Measurements from ENCODE around the gene AP5S1.
"Not testable (repeated sequence)": the region's sequence is repeated elsewhere in the genome, so short reads cannot be mapped to it uniquely, and the experiment has no call there.

AP5S1 gene

DNA sequence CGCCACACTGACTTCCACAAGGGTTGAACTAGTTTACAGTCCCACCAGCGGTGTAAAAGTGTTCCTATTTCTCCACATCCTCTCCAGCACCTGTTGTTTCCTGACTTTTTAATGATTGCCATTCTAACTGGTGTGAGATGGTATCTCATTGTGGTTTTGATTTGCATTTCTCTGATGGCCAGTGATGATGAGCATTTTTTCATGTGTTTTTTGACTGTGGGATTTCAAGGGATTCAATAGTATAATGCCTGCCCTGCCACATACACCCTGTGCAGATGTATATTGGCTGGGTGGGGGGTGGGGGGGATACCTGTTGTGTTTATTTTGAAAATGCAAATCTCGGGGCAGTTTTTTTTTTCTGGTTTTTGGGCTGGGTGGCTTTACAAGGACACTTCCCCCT, 26.2 kb upstream of the AP5S1 start:
- not testable (repeated sequence) for DNase-seq (ENCODE audit: low read depth in 2 of 2)

DNA sequence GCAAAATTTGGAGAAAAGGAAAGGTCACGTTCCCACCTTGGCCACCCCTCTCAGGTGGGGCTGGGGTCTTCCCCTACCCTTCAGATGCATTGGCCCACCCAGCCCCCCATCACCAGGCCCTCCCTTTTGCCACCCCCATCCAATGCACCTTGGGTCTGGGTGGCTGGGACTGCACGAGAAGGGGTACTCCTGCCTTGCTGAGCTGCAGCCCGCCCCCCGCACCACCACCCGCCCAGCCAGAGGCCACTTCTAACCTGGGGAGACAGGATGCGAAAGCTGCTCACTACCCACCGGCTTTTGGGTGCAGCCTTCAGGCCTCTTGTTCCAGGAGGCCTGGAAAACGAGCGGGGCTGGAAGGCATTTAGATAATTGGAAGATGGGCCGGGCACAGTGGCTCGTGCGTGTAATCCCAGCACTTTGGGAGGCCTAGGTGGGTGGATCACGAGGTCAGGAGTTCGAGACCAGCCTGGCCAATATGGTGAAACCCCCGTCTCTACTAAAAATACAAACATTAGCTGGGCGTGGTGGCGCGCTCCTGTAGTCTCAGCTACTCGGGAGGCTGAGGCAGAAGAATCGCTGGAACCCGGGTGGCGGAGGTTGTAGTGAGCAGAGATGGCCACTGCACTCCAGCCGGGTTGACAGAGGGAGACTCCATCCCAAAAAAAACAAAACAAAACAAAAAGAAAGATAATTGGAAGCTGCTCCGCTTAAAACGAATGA, 25.5 kb upstream of the AP5S1 start:
- DNase-seq (ENCODE audit: low read depth in 2 of 2), result no peak

DNA sequence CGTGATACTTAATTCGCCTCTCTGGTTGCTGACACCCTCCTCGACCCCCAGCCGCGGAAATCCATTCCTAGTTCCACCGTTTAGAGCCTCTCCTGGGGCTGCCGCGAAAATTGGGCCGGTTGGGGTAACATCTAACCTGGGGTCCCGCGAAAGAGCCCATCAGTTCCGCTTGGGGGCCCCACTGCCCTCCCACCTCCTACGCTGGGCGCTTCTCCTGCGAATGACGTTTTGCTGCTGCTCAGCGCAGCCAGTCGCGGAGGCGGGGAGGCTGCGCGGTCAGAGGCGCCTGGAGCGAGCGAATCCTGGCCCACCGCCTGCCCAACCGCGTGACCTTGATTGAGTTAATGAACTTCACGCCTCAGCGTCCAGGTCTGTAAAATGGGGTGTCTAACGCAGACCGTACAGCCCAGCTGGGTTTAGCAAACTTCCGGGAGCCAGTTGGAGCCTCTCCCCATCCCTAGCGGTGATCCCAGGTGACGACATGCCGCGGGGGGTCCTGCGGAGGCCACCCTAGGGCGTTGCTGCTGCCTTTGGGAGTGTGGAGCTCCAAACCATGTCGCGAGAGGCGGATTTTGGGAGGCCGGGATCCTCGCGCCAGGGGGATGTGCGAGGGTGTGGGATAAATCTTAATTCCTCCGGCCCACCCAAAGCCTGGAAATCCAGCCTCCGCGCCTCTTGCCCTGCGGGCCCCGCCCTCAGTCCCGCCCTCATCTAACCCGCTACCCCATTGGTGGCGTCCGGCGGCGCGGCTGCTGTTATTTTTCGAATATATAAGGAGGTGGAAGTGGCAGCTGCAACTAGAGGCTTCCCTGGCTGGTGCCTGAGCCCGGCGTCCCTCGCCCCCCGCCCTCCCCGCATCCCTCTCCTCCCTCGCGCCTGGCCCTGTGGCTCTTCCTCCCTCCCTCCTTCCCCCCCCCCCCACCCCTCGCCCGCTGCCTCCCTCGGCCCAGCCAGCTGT, 24.6 kb upstream of the AP5S1 start, which contains the start of gene CDC25B:
CDC25B (plus strand) TSS at position 800 of the 958 bp plus-strand sequence. CDS start 222 bp downstream, outside the sequence.
- DNase-seq (ENCODE audit: low read depth in 2 of 2), result peak; percentile 72 to 81

DNA sequence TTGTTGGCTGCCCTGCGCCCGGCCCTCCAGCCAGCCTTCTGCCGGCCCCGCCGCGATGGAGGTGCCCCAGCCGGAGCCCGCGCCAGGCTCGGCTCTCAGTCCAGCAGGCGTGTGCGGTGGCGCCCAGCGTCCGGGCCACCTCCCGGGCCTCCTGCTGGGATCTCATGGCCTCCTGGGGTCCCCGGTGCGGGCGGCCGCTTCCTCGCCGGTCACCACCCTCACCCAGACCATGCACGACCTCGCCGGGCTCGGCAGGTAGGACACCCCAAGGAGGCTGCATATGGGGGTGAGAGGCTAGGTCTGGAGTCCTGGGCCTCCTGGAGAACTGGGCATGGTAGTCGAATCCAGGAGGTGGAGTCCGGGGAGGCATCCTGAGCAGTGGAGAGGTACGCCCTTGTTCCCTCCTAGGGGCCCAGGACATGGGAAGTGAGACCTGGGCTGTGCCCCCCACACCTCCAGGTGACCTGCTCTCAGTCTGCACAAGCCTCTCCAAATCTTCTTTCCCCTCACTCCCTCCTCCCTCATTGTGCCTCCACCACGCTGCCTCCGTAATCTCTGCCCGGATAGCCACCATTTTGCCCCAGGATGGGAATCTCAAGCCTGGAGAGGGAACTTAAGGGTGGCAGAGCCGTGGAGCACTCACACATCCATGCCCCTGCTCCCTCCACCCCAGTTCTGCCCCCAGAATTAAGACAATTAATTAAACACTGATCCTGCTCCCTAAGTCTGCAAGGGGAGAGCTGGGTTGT, 23.7 kb upstream of the AP5S1 start:
- no peak for DNase-seq (ENCODE audit: low read depth in 2 of 2)

DNA sequence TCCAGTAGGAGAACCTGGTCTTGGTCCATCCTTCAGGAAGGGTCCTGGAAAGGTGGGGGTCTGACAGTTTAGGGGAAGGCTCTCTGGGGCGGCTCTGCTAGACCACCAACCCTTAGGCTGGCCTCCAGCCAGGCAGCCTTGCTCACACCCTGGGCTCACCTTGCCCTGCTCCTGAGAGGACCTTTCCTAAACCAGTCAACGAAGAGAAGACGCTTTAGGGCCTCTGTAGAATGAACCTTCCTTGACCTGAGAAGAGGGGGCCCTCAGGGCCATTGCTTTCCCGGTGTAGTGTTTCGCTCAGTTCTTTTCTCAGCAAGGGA, 23.2 kb upstream of the AP5S1 start:
- no peak for DNase-seq (ENCODE audit: low read depth in 2 of 2)

DNA sequence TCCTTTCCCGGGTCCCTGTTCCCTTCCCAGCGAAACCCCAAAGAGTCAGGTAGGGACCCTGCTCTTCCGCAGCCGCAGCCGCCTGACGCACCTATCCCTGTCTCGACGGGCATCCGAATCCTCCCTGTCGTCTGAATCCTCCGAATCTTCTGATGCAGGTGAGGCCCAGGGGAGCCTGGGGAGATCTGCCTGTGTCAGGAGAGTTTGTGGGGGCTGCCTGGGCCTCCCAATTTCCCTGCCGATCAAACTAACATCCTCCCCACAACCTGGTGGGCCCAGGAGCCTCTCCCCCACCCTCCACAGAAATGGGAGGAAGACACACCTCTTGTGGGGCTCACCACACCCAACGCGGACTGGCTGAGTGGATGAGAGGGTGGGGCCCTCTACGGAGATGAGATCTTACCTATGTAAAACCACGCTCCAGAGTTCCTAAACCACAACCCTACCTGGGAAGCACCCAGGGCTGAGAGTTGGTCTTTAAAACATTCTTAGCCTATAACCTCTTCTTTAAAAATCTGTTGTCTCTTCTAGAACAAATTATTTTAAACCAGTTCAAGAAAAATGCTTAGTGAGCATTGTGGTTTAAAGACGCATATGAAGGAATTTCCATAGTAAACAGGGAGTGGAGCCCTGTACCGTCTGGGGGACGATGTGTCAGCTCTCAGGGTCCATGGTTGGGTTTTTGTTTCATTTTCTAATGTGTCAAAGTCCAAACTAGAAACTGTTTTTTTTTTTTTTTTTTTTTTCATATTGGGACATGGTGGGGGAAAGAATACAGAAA, 22.6 kb upstream of the AP5S1 start:
- DNase-seq (ENCODE audit: low read depth in 2 of 2), result no peak

DNA sequence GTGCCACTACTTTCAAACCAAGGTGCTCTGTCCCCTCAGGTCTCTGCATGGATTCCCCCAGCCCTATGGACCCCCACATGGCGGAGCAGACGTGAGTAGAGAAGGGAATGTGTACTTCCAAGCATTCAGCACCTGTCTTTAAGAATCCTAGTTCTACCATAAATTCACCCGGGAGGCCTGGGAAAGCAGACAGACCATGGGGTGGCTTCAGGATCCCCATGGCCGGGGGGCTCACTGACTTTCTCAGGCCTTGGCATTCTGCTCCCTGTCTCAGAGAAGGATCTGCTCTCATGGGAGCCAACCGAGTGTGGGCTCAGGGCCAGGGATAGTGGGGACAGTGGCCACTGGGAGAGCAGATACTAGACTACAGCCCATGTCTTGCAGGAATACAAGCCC, 22.0 kb upstream of the AP5S1 start:
- DNase-seq (ENCODE audit: low read depth in 2 of 2), result no peak

DNA sequence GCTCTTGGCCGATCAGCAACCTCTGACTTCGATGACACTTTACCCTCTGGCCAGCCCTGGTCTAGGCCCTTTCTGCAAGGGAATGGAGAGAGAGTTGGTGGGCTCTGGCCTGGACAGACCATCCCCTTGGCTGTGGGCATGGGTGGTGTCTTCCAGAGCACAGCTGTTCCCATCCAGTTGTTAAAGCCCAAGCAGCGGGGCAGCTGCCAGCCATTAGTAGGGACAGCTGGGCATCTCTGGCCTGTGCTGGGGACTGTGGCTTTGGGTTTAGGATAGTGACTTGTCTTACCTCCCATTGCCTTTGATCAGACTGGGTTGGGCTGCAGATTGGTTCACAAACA, 21.5 kb upstream of the AP5S1 start:
- no peak for DNase-seq (ENCODE audit: low read depth in 2 of 2)

DNA sequence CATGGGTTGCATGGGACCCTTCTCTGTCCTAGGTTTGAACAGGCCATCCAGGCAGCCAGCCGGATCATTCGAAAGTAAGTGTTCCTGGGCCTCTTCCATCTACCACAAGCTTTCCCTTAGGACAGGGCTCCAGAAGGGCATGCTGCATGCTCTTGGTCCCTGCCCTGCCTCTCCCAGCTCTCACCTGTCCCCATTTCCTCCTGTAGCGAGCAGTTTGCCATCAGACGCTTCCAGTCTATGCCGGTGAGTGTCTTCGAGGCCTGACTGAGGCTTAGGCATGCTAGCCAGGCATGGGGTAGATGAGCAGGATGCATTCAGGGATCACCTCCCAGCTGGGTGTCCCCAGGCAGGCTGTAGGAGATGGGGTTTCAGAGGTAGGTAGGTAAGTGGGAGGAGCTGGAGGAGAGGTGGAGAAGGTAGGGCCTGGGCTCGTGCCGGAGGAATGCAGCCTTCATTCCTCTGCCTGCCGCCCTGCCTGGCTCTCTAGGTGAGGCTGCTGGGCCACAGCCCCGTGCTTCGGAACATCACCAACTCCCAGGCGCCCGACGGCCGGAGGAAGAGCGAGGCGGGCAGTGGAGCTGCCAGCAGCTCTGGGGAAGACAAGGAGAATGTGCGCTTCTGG, 20.0 kb upstream of the AP5S1 start:
- no peak for DNase-seq (ENCODE audit: low read depth in 2 of 2)

DNA sequence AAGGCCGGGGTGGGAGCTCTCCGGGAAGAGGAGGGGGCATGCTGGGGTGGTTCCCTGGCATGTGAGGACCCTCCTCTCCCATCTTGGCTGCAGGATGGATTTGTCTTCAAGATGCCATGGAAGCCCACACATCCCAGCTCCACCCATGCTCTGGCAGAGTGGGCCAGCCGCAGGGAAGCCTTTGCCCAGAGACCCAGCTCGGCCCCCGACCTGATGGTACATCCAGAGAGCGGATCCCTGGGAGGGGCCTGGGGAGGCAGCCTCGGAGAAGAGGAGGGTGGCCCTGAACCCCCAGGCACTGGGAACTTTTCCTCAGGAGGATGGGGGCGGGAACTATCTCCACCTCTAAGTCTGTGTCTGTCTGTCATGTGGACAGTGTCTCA, 19.5 kb upstream of the AP5S1 start:
- DNase-seq (ENCODE audit: low read depth in 2 of 2), result no peak

DNA sequence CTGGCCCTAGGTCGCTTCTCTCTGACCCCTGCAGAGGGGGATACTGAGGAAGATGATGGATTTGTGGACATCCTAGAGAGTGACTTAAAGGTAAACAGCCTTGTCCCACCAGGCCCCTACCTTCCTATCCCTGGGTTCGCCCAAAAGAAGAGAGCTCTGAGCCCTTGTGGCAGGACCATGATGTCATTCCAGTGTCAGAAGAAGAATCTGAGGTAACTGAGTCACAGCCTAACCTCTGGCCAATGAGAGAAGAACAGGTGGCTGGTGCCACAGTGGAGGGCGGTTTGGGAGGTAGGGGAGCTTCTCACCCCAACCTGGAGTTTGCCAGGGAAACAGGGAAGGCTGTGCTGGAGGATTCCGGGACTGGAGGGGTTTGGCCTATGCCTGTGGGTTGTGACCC, 19.0 kb upstream of the AP5S1 start:
- DNase-seq (ENCODE audit: low read depth in 2 of 2), result no peak

DNA sequence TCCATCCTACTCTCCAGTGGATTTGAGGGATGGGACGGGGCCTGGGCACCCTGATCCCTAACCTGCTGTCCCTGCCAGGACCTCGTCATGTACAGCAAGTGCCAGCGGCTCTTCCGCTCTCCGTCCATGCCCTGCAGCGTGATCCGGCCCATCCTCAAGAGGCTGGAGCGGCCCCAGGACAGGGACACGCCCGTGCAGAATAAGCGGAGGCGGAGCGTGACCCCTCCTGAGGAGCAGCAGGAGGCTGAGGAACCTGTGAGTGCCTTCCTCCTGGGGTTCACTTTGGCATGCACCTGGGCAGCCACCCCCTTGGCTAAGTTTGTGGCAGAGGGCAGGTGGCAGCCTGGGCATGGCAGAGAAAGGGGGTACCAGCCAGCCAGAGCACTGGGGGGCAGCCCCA, 18.5 kb upstream of the AP5S1 start:
- DNase-seq (ENCODE audit: low read depth in 2 of 2), result no peak

DNA sequence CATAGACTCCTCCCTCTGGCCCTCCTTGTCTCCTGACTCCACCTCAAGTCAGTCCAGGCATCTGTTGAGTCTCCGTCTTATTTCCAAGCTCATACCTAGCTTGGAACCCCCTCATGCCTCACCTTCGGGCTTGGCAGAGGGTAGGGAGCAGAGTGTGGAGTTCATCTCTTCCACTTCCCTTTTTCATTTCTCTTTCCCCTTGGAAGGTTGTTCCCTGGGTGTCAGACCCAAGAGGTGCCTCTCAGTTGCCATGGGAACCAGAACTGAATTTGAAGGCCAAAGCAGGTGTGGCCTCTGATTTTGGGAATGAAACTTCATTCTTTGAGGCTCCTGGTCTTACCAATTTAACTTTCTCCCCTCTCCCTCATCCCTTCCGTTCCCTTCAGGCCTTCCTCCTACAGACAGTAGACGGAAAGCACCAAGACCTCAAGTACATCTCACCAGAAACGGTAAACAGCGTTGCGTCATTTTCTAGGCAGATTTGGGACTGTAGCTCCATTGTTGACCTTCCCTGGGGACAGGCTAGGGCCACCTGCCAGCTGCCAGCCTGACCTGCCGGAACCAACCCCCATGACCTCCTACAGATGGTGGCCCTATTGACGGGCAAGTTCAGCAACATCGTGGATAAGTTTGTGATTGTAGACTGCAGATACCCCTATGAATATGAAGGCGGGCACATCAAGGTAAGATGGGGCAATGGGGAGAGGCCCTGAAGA, 17.7 kb upstream of the AP5S1 start:
- no peak for DNase-seq (ENCODE audit: low read depth in 2 of 2)

DNA sequence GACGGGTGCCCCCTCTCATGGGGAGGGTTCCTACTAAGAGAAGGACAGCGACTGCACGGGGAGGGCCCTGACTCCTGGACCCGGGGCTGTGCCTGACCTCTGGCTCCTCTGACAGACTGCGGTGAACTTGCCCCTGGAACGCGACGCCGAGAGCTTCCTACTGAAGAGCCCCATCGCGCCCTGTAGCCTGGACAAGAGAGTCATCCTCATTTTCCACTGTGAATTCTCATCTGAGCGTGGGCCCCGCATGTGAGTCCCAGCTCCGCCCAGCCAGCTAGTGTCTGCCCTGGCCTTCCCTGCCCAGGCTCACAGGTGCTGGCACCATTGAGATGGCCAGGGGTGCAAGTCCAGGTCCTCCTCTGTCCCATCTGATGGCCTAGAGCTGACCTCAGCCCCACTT, 17.1 kb upstream of the AP5S1 start:
- DNase-seq (ENCODE audit: low read depth in 2 of 2), result no peak

DNA sequence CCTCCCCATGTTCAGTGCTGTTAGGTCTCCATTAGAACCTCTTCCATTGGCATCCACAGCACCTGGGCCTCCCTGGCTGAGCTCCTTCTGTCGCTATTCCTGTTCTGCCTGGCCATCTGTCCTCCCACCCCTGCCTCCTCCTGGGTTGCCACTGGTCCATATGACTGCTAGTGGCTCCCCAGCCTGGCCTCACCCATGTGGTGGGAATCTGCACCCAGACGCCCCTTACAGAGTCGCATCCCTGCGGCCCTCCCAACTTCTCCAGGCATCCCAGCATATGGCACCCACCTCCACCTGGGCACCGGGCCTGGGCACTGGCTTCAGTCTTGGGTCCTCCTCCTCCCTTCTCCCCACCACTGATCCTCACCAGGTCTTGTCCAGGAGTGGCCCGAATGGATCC, 16.5 kb upstream of the AP5S1 start:
- no peak for DNase-seq (ENCODE audit: low read depth in 2 of 2)

DNA sequence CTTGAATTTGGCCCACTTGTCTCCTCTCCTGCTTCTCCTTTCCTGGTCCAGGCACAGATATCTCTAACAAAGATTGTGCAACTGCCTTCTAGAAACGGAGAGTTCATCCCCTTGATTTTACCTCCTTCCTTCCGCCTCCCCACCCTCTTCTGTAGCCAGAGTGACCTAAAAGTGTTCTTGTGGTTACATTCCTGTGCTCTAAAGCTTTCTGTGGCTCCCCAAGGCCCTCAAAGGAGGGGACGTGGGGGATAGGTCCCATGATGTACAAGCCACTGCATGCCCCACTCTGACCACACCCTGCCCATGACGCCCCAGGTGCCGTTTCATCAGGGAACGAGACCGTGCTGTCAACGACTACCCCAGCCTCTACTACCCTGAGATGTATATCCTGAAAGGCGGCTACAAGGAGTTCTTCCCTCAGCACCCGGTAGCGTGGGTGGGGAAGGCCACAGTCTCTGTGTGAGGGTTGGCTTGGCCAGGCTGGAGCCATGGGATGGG, 16.0 kb upstream of the AP5S1 start:
- DNase-seq (ENCODE audit: low read depth in 2 of 2), result no peak

DNA sequence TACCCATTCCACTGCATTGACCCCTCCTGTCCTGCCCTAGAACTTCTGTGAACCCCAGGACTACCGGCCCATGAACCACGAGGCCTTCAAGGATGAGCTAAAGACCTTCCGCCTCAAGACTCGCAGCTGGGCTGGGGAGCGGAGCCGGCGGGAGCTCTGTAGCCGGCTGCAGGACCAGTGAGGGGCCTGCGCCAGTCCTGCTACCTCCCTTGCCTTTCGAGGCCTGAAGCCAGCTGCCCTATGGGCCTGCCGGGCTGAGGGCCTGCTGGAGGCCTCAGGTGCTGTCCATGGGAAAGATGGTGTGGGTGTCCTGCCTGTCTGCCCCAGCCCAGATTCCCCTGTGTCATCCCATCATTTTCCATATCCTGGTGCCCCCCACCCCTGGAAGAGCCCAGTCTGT, 15.6 kb upstream of the AP5S1 start:
- no peak for DNase-seq (ENCODE audit: low read depth in 2 of 2)

DNA sequence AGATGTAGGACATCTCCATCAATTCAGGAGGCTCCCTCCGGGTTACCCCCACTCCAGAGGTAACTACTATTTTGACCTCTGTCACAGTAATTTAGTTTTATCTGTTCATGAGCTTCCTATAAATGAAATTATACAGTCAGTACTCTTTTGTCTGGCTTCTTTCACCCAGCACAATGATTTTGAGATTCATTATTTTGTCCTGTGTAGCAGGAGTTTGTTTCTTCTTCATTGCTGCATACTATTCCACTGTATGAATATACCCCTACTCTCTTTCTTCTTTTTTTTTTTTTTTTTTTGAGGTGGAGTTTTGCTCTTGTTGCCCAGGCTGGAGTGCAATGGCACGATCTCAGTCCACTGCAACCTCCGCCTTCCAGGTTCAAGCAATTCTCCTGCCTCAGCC, 11.8 kb upstream of the AP5S1 start:
- no peak for DNase-seq (ENCODE audit: low read depth in 2 of 2)

DNA sequence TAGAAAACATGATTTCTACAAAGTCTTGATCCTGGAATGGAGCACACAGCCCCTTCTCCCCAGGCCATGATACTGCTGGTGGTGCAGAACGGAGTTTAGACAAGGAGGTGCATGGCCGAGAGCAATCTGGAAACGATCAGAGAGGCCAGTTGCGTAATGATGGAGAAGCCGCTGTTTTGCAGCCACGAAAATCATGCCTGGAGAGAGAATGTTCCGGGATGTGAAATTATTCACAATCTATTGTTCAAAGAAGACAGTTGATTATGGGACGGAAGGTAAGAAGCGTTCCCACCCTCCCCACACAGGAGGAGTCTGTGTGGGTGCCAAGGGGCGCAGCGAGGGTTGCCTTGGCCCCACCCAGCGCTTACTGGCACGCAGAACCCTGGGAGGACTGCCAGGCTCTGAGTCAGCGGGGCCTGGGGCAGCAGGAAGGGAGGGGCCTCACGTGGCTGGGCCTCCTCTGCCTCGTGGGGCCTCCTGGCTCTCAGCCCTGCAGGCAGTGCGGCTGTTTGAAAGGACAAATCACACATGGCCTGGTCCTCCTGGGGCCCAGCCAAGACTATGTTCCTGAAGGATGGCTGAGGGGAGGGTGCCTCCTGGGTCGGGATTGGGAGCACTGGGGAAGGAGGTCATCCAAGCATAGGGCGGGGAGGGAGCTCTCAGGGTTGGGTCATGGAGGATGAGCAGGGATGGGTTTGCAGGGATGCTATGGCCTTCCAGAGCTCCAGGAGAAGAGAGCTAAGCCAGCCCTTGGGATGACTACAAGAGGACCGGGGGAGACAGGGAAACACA, 8.7 kb upstream of the AP5S1 start:
- DNase-seq (ENCODE audit: low read depth in 2 of 2), result peak; percentile 85 to 91

DNA sequence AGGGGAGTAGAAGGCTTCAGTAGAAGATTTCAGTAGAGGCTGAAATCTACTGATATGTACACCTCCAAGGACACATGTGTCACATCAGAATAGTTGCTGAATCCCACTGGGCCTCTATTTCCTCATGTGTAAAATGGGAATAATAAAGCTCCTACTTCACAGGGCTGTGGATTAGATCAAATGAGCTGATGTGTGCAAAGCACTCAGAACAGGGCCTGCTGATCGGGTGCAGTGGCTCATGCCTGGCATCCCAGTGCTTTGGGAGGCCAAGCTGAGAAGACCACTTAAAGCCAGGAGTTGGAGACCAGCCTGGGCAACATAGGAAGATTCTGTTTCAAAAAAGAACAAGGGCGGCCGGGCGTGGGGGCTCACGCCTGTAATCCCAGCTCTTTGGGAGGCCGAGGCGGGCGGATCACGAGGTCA, 8.1 kb upstream of the AP5S1 start:
- DNase-seq (ENCODE audit: low read depth in 2 of 2), result no peak
